Vein endothelial cell (primary cell): ENCODE data around the gene FNDC7. TPM values are rescaled to one million over a fixed set of nuclear protein-coding genes. Genes with fewer than 3 reads are reported as not detected.

Experiments used
- total RNA-seq: library from RNA; depleted of rRNA; stranded (reverse); fragments of >200 nt; gene quantifications from 2 replicates; pipeline ENCODE4 v1.2.3, GENCODE V29; 2012

Gene FNDC7, protein sequence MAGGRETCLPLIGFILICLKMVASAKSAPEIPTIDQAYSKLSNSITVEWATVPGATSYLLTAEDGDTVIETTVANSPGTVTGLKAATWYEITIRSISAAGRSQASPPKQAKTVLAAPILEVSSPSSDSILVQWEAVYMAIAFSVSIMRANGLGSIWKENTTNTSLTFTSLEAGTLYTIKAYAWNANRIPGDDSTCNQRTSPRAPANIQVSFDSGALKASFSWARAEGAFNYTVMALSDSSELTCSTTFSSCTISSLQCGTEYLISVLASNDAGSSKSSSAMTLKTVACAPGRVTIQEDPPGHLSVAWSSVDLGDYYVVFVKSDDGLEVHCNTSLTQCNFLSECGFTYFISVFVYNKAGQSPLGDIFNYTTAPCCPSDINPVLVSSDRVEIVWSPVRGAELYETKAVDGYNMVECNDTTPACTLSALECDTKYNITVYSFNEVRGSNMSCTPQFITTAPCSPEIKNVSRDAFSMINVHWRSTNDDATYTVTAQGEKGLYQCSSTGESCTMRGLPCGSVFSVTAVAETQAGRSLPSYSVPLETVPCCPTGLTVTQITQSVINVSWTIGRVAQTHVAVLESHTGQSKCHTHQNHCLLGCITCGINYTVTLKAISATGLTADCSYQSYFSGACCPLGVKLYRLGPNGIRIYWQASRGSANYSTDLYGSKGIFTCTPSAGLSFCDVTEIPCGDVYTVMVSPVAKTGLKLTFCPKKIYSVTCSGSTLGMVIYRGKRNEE
- total RNA-seq, result not detected in 2 replicates

DNA sequence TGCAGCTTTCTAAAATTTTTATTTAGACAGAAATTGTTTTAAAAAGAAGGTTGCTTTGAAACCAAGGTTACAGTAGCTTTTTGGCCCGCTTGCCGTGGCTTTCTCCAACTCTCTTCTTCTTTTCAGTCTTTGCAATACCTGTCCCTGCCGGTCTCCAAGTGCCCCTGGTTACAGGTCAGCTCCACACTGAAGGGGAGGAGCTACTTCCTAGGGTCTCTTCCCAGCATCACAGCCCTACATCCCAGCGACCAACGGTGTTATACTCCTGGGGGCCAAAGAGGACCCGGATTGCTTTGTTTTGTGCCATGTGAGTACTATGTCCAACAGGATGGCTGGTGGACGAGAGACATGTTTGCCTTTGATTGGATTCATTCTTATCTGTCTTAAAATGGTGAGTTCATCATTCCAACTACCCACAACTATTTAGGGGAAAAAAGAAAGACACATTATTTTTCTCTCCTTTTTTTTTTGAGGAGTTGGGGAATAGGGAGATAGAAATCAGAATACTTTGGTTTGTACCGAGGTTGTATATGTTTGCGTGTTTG, at the start of gene FNDC7:
Gene FNDC7, plus strand, starts transcription at position 303 of the 545 bp plus-strand sequence. Its CDS starts 26 bp downstream, at position 329.

DNA sequence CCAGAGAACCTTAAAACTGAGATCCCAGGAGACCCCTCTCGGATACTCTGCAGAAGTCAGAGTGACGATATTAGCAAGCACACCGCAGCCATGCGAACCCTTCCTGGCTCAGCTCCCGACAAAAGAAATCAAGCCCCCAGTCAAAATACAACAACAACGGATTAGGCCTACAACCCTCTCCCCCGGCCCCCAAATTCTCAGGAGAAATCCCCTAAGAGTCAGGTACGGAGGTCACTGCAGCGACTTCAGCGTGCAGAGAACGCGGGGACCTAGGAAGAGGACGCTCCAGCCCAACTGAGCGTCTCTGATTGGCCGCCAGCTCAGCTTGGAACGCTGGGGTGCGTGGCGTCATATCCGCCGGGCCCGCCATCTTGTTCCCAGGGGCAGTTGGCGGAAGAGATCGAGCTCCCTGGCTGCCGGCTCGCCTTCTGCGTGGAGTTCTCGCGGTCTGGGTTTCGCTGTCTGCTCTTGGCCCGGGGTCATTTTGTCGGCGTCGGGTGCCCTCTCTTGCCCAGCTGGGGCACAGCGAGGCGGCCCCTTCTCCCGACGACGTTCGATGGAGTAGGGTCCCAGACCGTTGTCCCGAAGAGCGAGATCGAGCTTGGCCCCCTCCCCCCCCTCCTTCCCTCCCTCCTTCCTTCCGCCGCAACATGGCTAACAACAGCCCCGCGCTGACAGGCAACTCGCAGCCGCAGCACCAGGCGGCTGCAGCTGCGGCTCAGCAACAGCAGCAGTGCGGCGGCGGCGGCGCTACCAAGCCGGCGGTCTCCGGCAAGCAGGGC, 20.6 kb upstream of the FNDC7 start, which contains the start of gene PRPF38B:
Gene PRPF38B, plus strand, starts transcription at position 369 of the 782 bp plus-strand sequence. Its CDS starts 282 bp downstream, at position 651.

DNA sequence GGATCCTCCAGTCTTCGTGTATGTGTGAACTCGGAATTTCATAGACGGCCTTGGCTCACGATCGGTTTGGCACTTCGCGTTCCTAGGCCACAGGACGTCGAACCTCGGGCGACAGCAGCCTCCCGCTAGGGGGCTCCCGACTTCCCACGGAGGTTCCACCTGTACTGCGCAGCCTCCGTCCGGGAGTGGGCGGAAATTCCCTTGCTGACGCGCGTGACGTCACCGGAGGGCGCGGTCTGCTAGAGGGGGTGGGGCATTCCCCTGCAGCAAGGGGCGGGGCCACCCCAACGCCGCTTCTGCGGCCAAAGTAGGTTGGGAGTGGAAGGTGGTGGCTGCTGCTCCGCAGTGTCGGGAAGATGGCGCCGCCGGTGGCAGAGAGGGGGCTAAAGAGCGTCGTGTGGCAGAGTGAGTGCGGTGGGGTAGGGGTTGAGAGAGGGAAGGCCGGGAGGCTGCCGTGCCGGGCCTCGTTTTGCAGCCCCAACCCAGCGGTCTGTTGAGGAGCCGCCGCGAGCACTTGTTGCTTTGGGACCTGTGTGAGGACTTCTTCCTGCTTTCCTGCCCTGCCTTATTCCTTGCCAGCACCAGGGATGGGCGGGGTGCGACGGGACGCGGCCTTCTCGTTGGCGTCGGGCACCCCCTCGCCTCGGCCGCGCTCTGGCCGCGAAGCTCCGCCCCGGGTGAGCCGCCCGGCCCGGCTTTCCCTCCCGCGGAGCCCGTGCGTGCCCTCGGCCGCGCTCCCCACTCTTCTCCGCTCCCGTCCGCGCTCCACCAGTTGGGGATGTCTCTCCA, 33.9 kb downstream of the FNDC7 start, which contains the start of gene STXBP3:
Gene STXBP3, plus strand, starts transcription at position 293 of the 789 bp plus-strand sequence. Its CDS starts 64 bp downstream, at position 357.

Other genes with a start within 250 kb of the FNDC7 start
- gene EEIG2, start 152.8 kb upstream of the FNDC7 start, total RNA-seq, result 3.6 and 6.9 TPM in 2 replicates
- 1.1 and 2.9 TPM in 2 replicates for gene HENMT1, start 51.8 kb upstream of the FNDC7 start, total RNA-seq
- 18.0 and 22.8 TPM in 2 replicates for gene PRPF38B, start 20.6 kb upstream of the FNDC7 start, total RNA-seq
- 41.8 and 58.6 TPM in 2 replicates for gene STXBP3, start 33.8 kb downstream of the FNDC7 start, total RNA-seq
- not detected in 2 replicates for gene AKNAD1, start 144.2 kb downstream of the FNDC7 start, total RNA-seq
- 8.5 and 13.0 TPM in 2 replicates for gene GPSM2, start 164.1 kb downstream of the FNDC7 start, total RNA-seq